ENCODE measurements around the gene ROR2. TPM values are rescaled to one million over a fixed set of nuclear protein-coding genes. Genes with fewer than 3 reads are reported as not detected.

ROR2 gene
- total RNA-seq, 1 donor: 13.8 TPM

DNA sequence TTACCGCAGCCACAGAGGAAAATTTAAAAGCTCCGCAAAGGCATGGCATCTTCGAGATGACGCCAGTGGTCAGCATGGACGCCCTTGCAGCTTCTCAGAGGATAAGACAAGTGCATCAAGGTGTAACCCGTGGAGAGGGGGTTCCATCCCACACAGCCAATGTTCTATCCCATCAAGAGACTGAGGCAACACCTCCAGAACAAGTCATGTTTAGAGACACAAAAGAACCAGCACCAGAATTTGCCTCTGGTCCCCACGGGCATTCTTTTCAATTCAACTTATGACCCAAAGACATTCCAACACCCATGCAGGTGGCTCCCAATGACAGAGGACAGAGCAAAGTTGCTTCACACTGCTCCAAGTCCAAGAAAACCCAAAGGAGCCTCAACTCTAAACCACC is 20.7 kb downstream of the ROR2 start:
- no peaks in the 10 kb centered on the region for H3K79me2 ChIP-seq (ENCODE audit: insufficient read depth, low read length)
- peaks cover 14% of the 10 kb centered on the region for H3K9me3 ChIP-seq (ENCODE audit: low read depth, low read length)
- no peaks in the 10 kb centered on the region for H3K4me1 ChIP-seq (ENCODE audit: insufficient read depth, low read length)
- H3K27me3 ChIP-seq (ENCODE audit: insufficient read depth, low read length): no peaks in the 10 kb centered on the region
- no peak overlapping the region for H3K27ac ChIP-seq (ENCODE audit: low read depth, low read length)
- no peak overlapping the region for H2AFZ ChIP-seq (ENCODE audit: low read length)
- no peaks in the 10 kb centered on the region for H3K36me3 ChIP-seq (ENCODE audit: insufficient read depth, low read length)
- no peak overlapping the region for H3K4me2 ChIP-seq (ENCODE audit: insufficient read depth, low read length)
- no peak overlapping the region for H3K4me3 ChIP-seq (ENCODE audit: insufficient read depth, low read length)
- DNase-seq (ENCODE audit: insufficient read length, low spot score, missing footprints): no peak
- TF ChIP-seq CTCF (IDR thresholded peaks at IDR 0.05; ENCODE audit: extremely low read depth, low read depth, low read length): no peak
- H4K20me1 ChIP-seq (ENCODE audit: insufficient read depth, low read length): no peaks in the 10 kb centered on the region

DNA sequence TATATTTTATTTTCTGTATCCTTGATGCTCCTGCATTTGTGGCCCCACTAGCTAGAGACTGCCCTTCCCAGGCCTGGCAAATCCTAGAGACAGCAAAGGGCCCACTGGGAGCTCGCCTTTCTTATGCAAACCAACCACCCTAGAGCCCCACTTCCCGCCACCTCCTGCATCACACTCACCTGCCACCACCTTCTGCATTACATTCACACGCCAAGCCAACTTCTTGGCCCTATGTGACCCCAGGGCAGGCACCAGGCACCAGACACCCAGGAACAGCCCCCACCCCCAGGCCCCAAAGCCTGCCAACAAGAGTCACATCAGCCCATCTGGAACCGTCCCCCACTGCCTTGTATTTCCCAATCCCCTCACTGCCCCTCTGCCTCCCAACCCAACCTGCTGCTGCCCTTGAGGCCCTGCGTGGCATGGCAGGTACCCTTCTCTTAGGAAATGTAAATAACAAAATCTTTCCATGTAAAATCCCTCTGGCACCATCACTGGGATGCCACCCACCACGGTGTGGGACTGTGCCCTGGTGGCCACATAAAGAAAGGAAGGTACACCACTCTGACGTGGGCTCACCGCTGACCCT is 22.0 kb downstream of the ROR2 start:
- Histone ChIP-seq H3K4me1 (ENCODE audit: insufficient read depth, low read length) (no peaks in the 10 kb centered on the region), H3K36me3 (ENCODE audit: insufficient read depth, low read length) (no peaks in the 10 kb centered on the region), H4K20me1 (ENCODE audit: insufficient read depth, low read length) (no peaks in the 10 kb centered on the region), H2AFZ (ENCODE audit: low read length) (no peak overlapping the region), H3K27ac (ENCODE audit: low read depth, low read length) (no peak overlapping the region), H3K9me3 (ENCODE audit: low read depth, low read length) (peaks cover 14% of the 10 kb centered on the region), H3K4me2 (ENCODE audit: insufficient read depth, low read length) (no peak overlapping the region), H3K4me3 (ENCODE audit: insufficient read depth, low read length) (no peak overlapping the region), H3K27me3 (ENCODE audit: insufficient read depth, low read length) (peaks cover 4% of the 10 kb centered on the region), H3K79me2 (ENCODE audit: insufficient read depth, low read length) (no peaks in the 10 kb centered on the region)
- no peak for DNase-seq (ENCODE audit: insufficient read length, low spot score, missing footprints)
- TF ChIP-seq CTCF (IDR thresholded peaks at IDR 0.05; ENCODE audit: extremely low read depth, low read depth, low read length): no peak

DNA sequence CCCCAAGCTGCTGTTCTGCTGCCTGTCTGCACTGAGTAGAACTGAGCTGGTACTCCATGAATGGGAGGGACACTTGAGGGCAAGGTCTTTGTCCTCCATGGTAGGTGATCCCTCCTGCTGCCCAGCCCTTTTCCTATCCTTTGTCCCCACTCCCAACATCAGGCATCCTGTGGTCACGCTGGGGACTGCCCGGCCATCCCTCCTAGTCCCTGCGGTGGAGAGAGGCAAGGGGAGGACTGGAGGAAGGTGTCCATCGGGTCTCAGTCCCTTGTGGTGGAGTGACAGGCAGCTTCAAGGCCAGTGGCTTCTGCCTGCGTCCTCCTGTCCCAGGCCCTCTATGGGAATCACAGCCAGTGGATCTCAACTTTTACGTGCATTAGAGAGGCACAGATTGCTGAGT is 25.9 kb downstream of the ROR2 start:
- Histone ChIP-seq H3K4me3 (ENCODE audit: insufficient read depth, low read length) (no peak overlapping the region), H3K27ac (ENCODE audit: low read depth, low read length) (no peak overlapping the region), H3K36me3 (ENCODE audit: insufficient read depth, low read length) (no peaks in the 10 kb centered on the region), H3K79me2 (ENCODE audit: insufficient read depth, low read length) (no peaks in the 10 kb centered on the region), H3K9me3 (ENCODE audit: low read depth, low read length) (peaks cover under 1% of the 10 kb centered on the region), H2AFZ (ENCODE audit: low read length) (no peak overlapping the region), H3K27me3 (ENCODE audit: insufficient read depth, low read length) (peaks cover 7% of the 10 kb centered on the region), H4K20me1 (ENCODE audit: insufficient read depth, low read length) (no peaks in the 10 kb centered on the region), H3K4me2 (ENCODE audit: insufficient read depth, low read length) (no peak overlapping the region), H3K4me1 (ENCODE audit: insufficient read depth, low read length) (no peaks in the 10 kb centered on the region)
- DNase-seq (ENCODE audit: insufficient read length, low spot score, missing footprints): no peak
- TF ChIP-seq CTCF (IDR thresholded peaks at IDR 0.05; ENCODE audit: extremely low read depth, low read depth, low read length): no peak

DNA sequence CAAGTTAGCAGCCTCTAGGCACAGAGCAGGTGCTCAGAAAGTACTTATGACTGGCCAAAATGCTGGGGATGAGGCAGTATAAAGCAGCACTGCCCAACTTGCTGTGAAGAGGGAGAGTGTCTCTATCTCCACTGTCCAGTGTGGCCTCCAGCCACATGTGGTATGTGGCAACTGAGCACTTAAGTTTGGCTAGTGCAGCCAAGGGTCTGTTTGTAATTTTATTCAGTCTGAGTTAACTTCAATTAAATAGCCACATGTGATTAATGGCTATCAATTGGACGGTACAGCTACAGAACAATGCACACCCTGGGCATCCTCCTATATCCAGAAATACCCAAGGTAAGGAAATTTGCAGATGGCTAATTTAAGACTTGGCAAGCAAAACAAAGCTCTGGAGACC is 26.9 kb downstream of the ROR2 start:
- DNase-seq (ENCODE audit: insufficient read length, low spot score, missing footprints): no peak
- H3K79me2 ChIP-seq (ENCODE audit: insufficient read depth, low read length): no peaks in the 10 kb centered on the region

More for the DNA sequence above, 26.9 kb downstream of the ROR2 start:
- H3K4me3 ChIP-seq (ENCODE audit: insufficient read depth, low read length): no peak overlapping the region
- no peaks in the 10 kb centered on the region for H3K9me3 ChIP-seq (ENCODE audit: low read depth, low read length)
- no peaks in the 10 kb centered on the region for H4K20me1 ChIP-seq (ENCODE audit: insufficient read depth, low read length)
- no peak for TF ChIP-seq CTCF (IDR thresholded peaks at IDR 0.05; ENCODE audit: extremely low read depth, low read depth, low read length)
- no peak overlapping the region for H3K27ac ChIP-seq (ENCODE audit: low read depth, low read length)
- peaks cover 7% of the 10 kb centered on the region for H3K27me3 ChIP-seq (ENCODE audit: insufficient read depth, low read length)
- no peaks in the 10 kb centered on the region for H3K36me3 ChIP-seq (ENCODE audit: insufficient read depth, low read length)
- H2AFZ ChIP-seq (ENCODE audit: low read length): no peak overlapping the region
- no peak overlapping the region for H3K4me2 ChIP-seq (ENCODE audit: insufficient read depth, low read length)
- no peaks in the 10 kb centered on the region for H3K4me1 ChIP-seq (ENCODE audit: insufficient read depth, low read length)

Measured in osteoblast (primary cell).